MCF 10A (cell line): Measurements from ENCODE around the gene NKX1-1. TPM values are rescaled to one million over a fixed set of nuclear protein-coding genes. Genes with fewer than 3 reads are reported as not detected.

Source experiments
- BruUV-seq: library from RNA; stranded (reverse); fragments of 400-500 nt; replicated peaks from 2 replicates; lab custom pipeline; 2021; lab: Mats Ljungman, UMichigan
- CTCF ChIA-PET: fragments of 300-600 bp; sonication (Branson Sonifier 250); formaldehyde crosslinking; extraction: SDS; loops from one replicate; lab custom pipeline; 2021; ENCODE audit warnings: antibody characterized with exemption, inconsistent platforms; lab: Yijun Ruan, JAX
- POLR2A ChIA-PET: fragments of 300-600, 350-650 bp; sonication (Branson Sonifier 250); formaldehyde crosslinking; extraction: SDS; loops from one replicate; lab custom pipeline; 2020; ENCODE audit warnings: antibody characterized with exemption, inconsistent platforms; lab: Yijun Ruan, JAX
- DNase-seq: peaks from one replicate; pipeline ENCODE4 v3.0.0-alpha.2; 2018; ENCODE audit not compliant: unreplicated experiment
- H3K27ac Mint-ChIP-seq: one replicate; pipeline ENCODE4 v1.8.0; 2022; ENCODE audit warnings: mild to moderate bottlenecking, low read depth, mixed read lengths; ENCODE audit not compliant: unreplicated experiment
- H3K27me3 Mint-ChIP-seq: one replicate; pipeline ENCODE4 v1.8.0; 2022; ENCODE audit warnings: mixed read lengths; ENCODE audit not compliant: insufficient read depth, unreplicated experiment
- H3K36me3 Mint-ChIP-seq: one replicate; pipeline ENCODE4 v1.8.0; 2022; ENCODE audit warnings: mild to moderate bottlenecking, moderate library complexity, mixed read lengths; ENCODE audit not compliant: insufficient read depth, unreplicated experiment
- H3K4me1 Mint-ChIP-seq: one replicate; pipeline ENCODE4 v1.8.0; 2022; ENCODE audit warnings: mixed read lengths; ENCODE audit not compliant: insufficient read depth, unreplicated experiment
- H3K4me3 Mint-ChIP-seq: one replicate; pipeline ENCODE4 v1.8.0; 2022; ENCODE audit warnings: mild to moderate bottlenecking, moderate library complexity, mixed read lengths; ENCODE audit not compliant: unreplicated experiment
- H3K9me3 Mint-ChIP-seq: one replicate; pipeline ENCODE4 v1.8.0; 2022; ENCODE audit warnings: mixed read lengths; ENCODE audit not compliant: unreplicated experiment
- intact Hi-C: fragments of 100-400 bp; cut with micrococcal nuclease; formaldehyde crosslinking; loops from 2 replicates; pipeline ENCODE4 v1.14.1; 2022
- total RNA-seq: library from RNA; stranded (reverse); gene quantifications from 2 replicates; pipeline ENCODE4 v1.2.3, GENCODE V29; 2022
- TF ChIP-seq, protein P1 (sequence below): fragments of 200-600 bp; IDR thresholded peaks from one replicate; pipeline ENCODE4 v1.8.0; 2022; ENCODE audit warnings: antibody characterized with exemption, mild to moderate bottlenecking; ENCODE audit not compliant: unreplicated experiment

The NKX1-1 gene
- total RNA-seq, 1 experiment from 2014 or later: not detected

DNA sequence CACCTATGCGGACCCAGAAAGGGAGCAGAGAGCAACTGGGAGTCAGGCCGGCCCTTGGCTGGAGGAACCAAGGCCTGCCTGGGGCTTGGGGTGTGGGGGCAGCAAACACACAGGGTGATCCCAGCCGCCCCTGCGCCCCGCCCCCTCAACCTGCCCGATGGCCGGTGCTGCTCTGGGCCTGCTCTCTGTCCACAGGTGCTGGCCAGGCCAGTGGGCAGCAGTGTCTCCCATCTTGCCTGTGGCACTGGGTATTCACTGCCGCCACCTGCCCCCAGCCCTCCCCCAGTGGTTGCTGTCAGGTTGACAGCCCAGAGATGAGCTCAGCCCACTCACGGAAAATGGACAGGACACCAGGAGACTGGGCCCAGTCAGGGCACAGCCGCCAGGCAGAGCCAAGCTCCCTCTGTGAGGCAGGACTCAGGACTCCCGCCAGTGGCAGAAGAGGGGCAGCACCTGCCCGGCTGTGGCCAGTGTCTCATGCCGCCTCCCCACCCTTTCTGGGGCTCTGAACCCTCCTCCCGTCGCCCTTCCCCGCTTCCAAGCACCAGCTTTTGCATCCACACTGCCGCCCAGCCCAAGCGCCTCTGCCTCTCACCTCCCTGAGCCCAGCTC lies 4.7 kb downstream of the NKX1-1 start:
- POLR2A ChIA-PET: no interaction called here
- no peak for DNase-seq

DNA sequence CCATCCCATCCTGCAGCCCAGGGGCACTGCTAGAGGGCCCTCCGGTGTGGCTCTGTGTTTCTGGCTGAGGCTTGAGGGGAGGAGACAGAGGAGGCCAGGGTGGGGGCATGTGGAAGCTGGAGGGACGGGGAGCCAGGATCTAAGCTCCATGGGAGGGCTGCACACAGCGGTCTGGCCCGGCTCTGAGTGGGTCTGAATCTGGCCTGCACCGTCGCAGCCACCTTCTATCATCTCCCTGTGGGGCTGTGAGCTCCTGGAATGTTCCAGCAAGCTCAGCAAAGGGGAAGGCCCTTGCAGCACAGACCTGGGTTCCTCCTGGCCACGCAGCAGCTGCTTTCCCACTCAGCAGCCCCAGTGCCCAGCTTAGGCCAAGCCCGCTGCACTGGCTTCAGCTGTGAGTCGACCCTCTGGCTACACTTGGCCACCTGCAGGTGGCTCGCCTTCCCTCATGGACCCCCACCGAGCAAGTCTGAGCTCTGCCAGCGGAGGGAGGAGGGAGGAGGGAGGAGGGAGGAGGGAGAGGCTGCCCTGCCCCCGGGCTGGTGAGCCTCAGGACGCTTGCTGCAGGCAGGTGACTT lies 5.3 kb downstream of the NKX1-1 start:
- no peaks in the 10 kb centered on the region for H3K9me3 Mint-ChIP-seq
- no peak overlapping the region for H3K27ac Mint-ChIP-seq
- no peak for DNase-seq
- BruUV-seq: no TSS peak
- no peak overlapping the region for H3K4me3 Mint-ChIP-seq
- H3K36me3 Mint-ChIP-seq: peaks cover 4% of the 10 kb centered on the region
- H3K27me3 Mint-ChIP-seq: no peaks in the 10 kb centered on the region
- H3K4me1 Mint-ChIP-seq: no peaks in the 10 kb centered on the region
- ChIA-PET CTCF (no interaction called here), POLR2A (no interaction called here)
- TF ChIP-seq, protein P1, sequence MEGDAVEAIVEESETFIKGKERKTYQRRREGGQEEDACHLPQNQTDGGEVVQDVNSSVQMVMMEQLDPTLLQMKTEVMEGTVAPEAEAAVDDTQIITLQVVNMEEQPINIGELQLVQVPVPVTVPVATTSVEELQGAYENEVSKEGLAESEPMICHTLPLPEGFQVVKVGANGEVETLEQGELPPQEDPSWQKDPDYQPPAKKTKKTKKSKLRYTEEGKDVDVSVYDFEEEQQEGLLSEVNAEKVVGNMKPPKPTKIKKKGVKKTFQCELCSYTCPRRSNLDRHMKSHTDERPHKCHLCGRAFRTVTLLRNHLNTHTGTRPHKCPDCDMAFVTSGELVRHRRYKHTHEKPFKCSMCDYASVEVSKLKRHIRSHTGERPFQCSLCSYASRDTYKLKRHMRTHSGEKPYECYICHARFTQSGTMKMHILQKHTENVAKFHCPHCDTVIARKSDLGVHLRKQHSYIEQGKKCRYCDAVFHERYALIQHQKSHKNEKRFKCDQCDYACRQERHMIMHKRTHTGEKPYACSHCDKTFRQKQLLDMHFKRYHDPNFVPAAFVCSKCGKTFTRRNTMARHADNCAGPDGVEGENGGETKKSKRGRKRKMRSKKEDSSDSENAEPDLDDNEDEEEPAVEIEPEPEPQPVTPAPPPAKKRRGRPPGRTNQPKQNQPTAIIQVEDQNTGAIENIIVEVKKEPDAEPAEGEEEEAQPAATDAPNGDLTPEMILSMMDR: no peak
- intact Hi-C loops: no loop called here

More for the DNA sequence above, 4.7 kb downstream of the NKX1-1 start:
- Mint-ChIP-seq H3K36me3 (peaks cover 4% of the 10 kb centered on the region), H3K27ac (no peak overlapping the region), H3K4me1 (no peaks in the 10 kb centered on the region), H3K4me3 (no peak overlapping the region), H3K9me3 (no peaks in the 10 kb centered on the region), H3K27me3 (no peaks in the 10 kb centered on the region)
- intact Hi-C loops: no loop called here
- BruUV-seq: no TSS peak
- TF ChIP-seq, protein P1: no peak
- CTCF ChIA-PET: interaction anchor here (0.6 kb wide), 1 partner anchor 12 kb away, joined by 4 read pairs; no protein-coding TSS in a partner anchor

DNA sequence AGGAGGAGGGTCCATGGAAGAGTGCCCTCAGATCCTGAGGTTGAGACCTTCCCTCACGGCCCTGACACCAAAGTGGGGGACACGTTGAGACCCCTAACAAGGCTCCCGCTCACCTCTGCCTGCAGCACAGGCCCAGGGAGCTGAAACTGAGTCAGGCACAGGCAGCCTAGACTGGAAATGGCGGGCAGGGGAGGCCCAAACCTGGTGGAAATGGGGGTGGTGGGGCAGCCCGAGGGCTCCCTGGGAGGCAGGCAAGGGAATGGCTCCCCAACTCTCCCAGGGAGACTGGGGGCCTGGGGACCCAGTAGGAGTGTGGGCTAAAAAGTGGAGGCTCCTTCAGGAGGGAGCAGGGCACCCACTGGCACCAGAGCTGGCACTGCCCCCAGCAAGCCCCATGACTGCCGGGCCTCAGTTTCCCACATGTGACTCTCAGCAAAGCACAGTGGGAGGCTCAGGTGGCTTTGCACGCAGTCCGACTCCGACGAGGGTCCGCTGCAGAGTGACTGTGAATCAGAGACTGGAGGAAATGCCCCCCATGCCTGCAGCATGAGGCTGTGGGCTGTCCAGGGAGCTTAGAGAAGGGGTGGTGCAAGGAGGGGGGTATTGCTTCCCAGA lies 5.9 kb downstream of the NKX1-1 start:
- TF ChIP-seq, protein P1: no peak
- H3K27ac Mint-ChIP-seq: no peak overlapping the region
- no peaks in the 10 kb centered on the region for H3K4me1 Mint-ChIP-seq
- no peaks in the 10 kb centered on the region for H3K27me3 Mint-ChIP-seq
- ChIA-PET POLR2A (no interaction called here), CTCF (no interaction called here)
- intact Hi-C loops: no loop called here
- BruUV-seq: no TSS peak
- peaks cover 9% of the 10 kb centered on the region for H3K36me3 Mint-ChIP-seq
- H3K4me3 Mint-ChIP-seq: no peak overlapping the region
- H3K9me3 Mint-ChIP-seq: no peaks in the 10 kb centered on the region
- DNase-seq: no peak

DNA sequence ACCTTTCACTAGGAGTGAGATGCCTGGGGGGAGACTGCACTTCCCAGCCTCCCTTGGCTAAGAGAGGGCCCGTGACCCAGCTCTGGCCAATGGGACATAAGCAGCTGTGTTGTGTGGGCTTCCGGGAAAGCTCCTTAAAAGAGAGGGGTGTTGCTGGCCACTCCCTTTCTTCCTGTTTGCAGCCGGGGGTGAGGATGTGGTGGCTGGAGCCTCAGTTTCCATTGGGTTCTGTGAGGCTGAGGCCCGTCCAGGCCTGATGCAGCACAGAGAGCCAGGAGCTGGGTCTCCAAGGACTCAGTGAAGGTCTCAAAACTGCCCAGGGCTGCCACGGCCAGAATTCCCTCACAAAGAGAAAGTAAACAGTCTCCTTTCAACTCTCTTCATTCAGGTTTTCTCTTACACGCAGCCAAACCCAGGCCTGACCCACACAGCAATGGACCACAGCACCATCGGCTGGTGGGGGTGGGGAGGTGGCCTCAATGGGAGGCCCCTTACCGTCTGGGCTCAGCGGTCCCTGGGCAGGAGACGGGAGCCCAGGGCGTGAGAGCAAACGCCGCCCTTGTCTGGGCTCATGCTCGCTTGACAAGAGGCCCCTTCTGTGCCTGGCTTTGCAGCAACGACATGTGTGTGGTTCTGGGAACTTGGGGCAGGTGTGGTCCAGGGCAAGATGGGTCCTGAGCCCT lies 6.6 kb downstream of the NKX1-1 start:
- Mint-ChIP-seq H3K36me3 (peaks cover 6% of the 10 kb centered on the region), H3K9me3 (no peaks in the 10 kb centered on the region), H3K4me1 (no peaks in the 10 kb centered on the region), H3K27me3 (no peaks in the 10 kb centered on the region), H3K4me3 (no peak overlapping the region), H3K27ac (no peak overlapping the region)
- DNase-seq: no peak
- ChIA-PET POLR2A (no interaction called here), CTCF (no interaction called here)
- no TSS peak for BruUV-seq
- TF ChIP-seq, protein P1: no peak
- intact Hi-C loops: no loop called here
